Endometrium (tissue), 2 donors: Measurements from ENCODE around the gene SMAD9.

Experiments used
- FAIRE-seq: peaks from 2 replicates; lab custom pipeline; 2012; peaks lifted over from hg19 to GRCh38; lab: Jason Lieb, UNC
- donor health status: control.
- donor health status: control.

Gene SMAD9

GRCh38 chr13:36862722-36863121 lies 57.3 kb downstream of the SMAD9 start:
- FAIRE-seq: no peak

GRCh38 chr13:36862002-36862685 lies 57.9 kb downstream of the SMAD9 start:
- no peak for FAIRE-seq

GRCh38 chr13:36859259-36859658 lies 60.8 kb downstream of the SMAD9 start:
- FAIRE-seq: no peak

GRCh38 chr13:36858290-36858689 lies 61.7 kb downstream of the SMAD9 start:
- FAIRE-seq: no peak

GRCh38 chr13:36857253-36857652 lies 62.8 kb downstream of the SMAD9 start:
- no peak for FAIRE-seq

- FAIRE-seq: no peak
Measured at GRCh38 chr13:36850790-36851438, 69.1 kb downstream of the SMAD9 start.

- no peak for FAIRE-seq
Measured at GRCh38 chr13:36848199-36848982, 71.6 kb downstream of the SMAD9 start.

- FAIRE-seq: no peak
Measured at GRCh38 chr13:36847606-36848005, 72.4 kb downstream of the SMAD9 start.

- FAIRE-seq: no peak
Measured at GRCh38 chr13:36841391-36841790, 78.6 kb downstream of the SMAD9 start.

GRCh38 chr13:36840718-36841250 lies 79.3 kb downstream of the SMAD9 start:
- no peak for FAIRE-seq

- no peak for FAIRE-seq
Measured at GRCh38 chr13:36839981-36840380, 80.1 kb downstream of the SMAD9 start.

- no peak for FAIRE-seq
Measured at GRCh38 chr13:36839281-36839680, 80.8 kb downstream of the SMAD9 start.

GRCh38 chr13:36837354-36838092 lies 82.5 kb downstream of the SMAD9 start:
- FAIRE-seq: no peak

- no peak for FAIRE-seq
Measured at GRCh38 chr13:36834299-36834698, 85.7 kb downstream of the SMAD9 start.

GRCh38 chr13:36831291-36831690 lies 88.7 kb downstream of the SMAD9 start:
- FAIRE-seq: no peak

- FAIRE-seq: no peak
Measured at GRCh38 chr13:36829753-36830152, 90.3 kb downstream of the SMAD9 start.

GRCh38 chr13:36822785-36823184 lies 97.3 kb downstream of the SMAD9 start:
- no peak for FAIRE-seq

GRCh38 chr13:36820222-36820621 lies 99.8 kb downstream of the SMAD9 start:
- no peak for FAIRE-seq

- FAIRE-seq: no peak
Measured at GRCh38 chr13:36819739-36820090, 100.3 kb downstream of the SMAD9 start.

- no peak for FAIRE-seq
Measured at GRCh38 chr13:36818804-36819738, 101.0 kb downstream of the SMAD9 start, which contains the start of gene RFXAP. TSS of gene RFXAP (plus strand) at chr13:36819222. CDS start at chr13:36819358, 136 bp downstream.
